Measurements from ENCODE around the gene EGR2.

EGR2 gene

GRCh38 chr10:62816331-62817120 is at the start of gene EGR2:
TSS of gene EGR2 (minus strand) at chr10:62816366. CDS start at chr10:62816029, 337 bp downstream.
- H3K27ac ChIP-seq (ENCODE audit: low read depth, low read length) = peak within 1 kb of the TSS; percentile 85
- no peak for TF ChIP-seq EZH2phosphoT487 (conservative IDR thresholded peaks at IDR 0.05; ENCODE audit: low read length)
- TF ChIP-seq CTCF (IDR thresholded peaks at IDR 0.05; ENCODE audit: insufficient read depth, low read length, poor library complexity, severe bottlenecking) = no peak
- no peaks in the 10 kb centered on the region for H3K9me3 ChIP-seq (ENCODE audit: insufficient read depth, low read length)
- H3K36me3 ChIP-seq (ENCODE audit: low read length) = no peaks in the 10 kb centered on the region
- H3K9me2 ChIP-seq (replicated peaks; ENCODE audit: insufficient read depth, low read length) = no peaks in the 10 kb centered on the region
- H3K9ac ChIP-seq (ENCODE audit: low read length) = peak within 1 kb of the TSS; percentile 71
- 0 out of 2 replicates have a peak, but pooled peaks cover 9% of the 10 kb centered on the region for H4K20me1 ChIP-seq (ENCODE audit: low read depth, low read length)
- peaks cover 17% of the 10 kb centered on the region; the same call in 1 of the 2 replicates for H3F3A ChIP-seq (ENCODE audit: insufficient read depth)
- H3K4me2 ChIP-seq (ENCODE audit: low read depth, low read length, poor library complexity, severe bottlenecking) = peak within 1 kb of the TSS; percentile 94
- no peaks in the 10 kb centered on the region for H3K27me3 ChIP-seq (ENCODE audit: low read length)
- H3K79me2 ChIP-seq (ENCODE audit: insufficient read depth, low read length) = no peaks in the 10 kb centered on the region
- H3K4me3 ChIP-seq (ENCODE audit: insufficient read depth, low read length, poor library complexity, severe bottlenecking) = peak within 1 kb of the TSS; percentile 67
- H2AFZ ChIP-seq (ENCODE audit: low read depth, low read length, severe bottlenecking) = peak within 1 kb of the TSS; percentile 59

- H3K9me3 ChIP-seq (ENCODE audit: insufficient read depth, low read length) = no peaks in the 10 kb centered on the region
- H3K9me2 ChIP-seq (replicated peaks; ENCODE audit: insufficient read depth, low read length) = no peaks in the 10 kb centered on the region
- H3K4me2 ChIP-seq (ENCODE audit: low read depth, low read length, poor library complexity, severe bottlenecking) = no peak overlapping the region
- no peaks in the 10 kb centered on the region for H3K36me3 ChIP-seq (ENCODE audit: low read length)
- no peaks in the 10 kb centered on the region for H3K27me3 ChIP-seq (ENCODE audit: low read length)
- H3K27ac ChIP-seq (ENCODE audit: low read depth, low read length) = no peak overlapping the region
- no peak overlapping the region for H3K4me3 ChIP-seq (ENCODE audit: insufficient read depth, low read length, poor library complexity, severe bottlenecking)
- no peaks in the 10 kb centered on the region for H4K20me1 ChIP-seq (ENCODE audit: low read depth, low read length)
- H3F3A ChIP-seq (ENCODE audit: insufficient read depth) = no peaks in the 10 kb centered on the region
- no peak overlapping the region for H3K9ac ChIP-seq (ENCODE audit: low read length)
- no peak overlapping the region for H2AFZ ChIP-seq (ENCODE audit: low read depth, low read length, severe bottlenecking)
- TF ChIP-seq EZH2phosphoT487 (conservative IDR thresholded peaks at IDR 0.05; ENCODE audit: low read length) (no peak), CTCF (IDR thresholded peaks at IDR 0.05; ENCODE audit: insufficient read depth, low read length, poor library complexity, severe bottlenecking) (no peak)
- no peaks in the 10 kb centered on the region for H3K79me2 ChIP-seq (ENCODE audit: insufficient read depth, low read length)
Observed at GRCh38 chr10:62862447-62862846, 46.3 kb upstream of the EGR2 start.

DNA sequence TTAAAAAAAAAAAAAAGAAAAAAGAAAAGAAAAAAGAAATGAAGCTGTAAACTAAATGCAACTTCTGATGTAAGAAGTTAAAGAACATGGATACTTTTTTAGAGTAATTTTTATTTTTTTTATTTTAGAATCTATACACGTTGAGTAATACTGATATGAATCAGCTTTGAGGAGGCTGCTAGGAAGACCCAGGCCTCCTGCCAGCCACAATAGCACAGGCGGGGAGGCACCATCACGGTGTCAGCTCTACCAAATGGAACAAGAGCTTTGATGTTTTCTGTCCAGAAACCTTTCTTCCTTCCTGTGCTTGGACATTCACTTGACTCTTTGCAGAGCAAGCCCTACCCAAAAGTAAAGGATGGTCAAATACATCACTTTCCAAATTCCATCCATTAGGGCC is 45.3 kb upstream of the EGR2 start:
- H3F3A ChIP-seq (ENCODE audit: insufficient read depth) = no peaks in the 10 kb centered on the region
- no peaks in the 10 kb centered on the region for H3K79me2 ChIP-seq (ENCODE audit: insufficient read depth, low read length)
- no peak overlapping the region for H3K9ac ChIP-seq (ENCODE audit: low read length)
- H2AFZ ChIP-seq (ENCODE audit: low read depth, low read length, severe bottlenecking) = no peak overlapping the region
- H3K4me3 ChIP-seq (ENCODE audit: insufficient read depth, low read length, poor library complexity, severe bottlenecking) = no peak overlapping the region
- H3K27me3 ChIP-seq (ENCODE audit: low read length) = no peaks in the 10 kb centered on the region
- H3K9me2 ChIP-seq (replicated peaks; ENCODE audit: insufficient read depth, low read length) = no peaks in the 10 kb centered on the region
- H3K27ac ChIP-seq (ENCODE audit: low read depth, low read length) = no peak overlapping the region
- no peak for TF ChIP-seq EZH2phosphoT487 (conservative IDR thresholded peaks at IDR 0.05; ENCODE audit: low read length)
- TF ChIP-seq CTCF (IDR thresholded peaks at IDR 0.05; ENCODE audit: insufficient read depth, low read length, poor library complexity, severe bottlenecking) = no peak
- no peaks in the 10 kb centered on the region for H4K20me1 ChIP-seq (ENCODE audit: low read depth, low read length)
- no peaks in the 10 kb centered on the region for H3K9me3 ChIP-seq (ENCODE audit: insufficient read depth, low read length)
- H3K4me2 ChIP-seq (ENCODE audit: low read depth, low read length, poor library complexity, severe bottlenecking) = no peak overlapping the region
- H3K36me3 ChIP-seq (ENCODE audit: low read length) = no peaks in the 10 kb centered on the region
